Measurements from ENCODE around the gene ILDR1. TPM values are rescaled to one million over a fixed set of nuclear protein-coding genes. Genes with fewer than 3 reads are reported as not detected.

ILDR1 gene
- total and polyA plus RNA-seq, 4 donors, result 3.3 to 8.9 (median 4.2) TPM

DNA sequence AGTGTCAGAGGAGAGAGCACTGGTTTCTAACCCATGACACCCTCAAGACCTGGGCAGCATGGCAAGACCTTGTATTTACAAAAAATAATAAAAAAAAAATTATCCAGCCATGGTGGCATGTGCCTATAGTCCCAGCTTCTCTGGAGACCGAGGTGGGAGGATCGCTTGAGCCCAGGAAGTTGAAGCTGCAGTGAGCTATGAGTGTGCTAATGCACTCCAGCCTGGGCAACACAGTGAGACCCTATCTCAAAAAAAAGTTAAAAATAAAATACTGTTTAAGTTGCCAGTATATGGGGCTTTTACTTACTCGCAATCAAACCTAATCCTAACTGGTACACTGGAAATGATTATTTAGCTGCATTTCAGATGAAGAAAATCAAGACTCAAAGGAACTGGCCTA, 20.2 kb downstream of the ILDR1 start:
- Histone ChIP-seq H3K9ac (ENCODE audit: insufficient read depth in 1 of 2, low read length in 2 of 2) (no peak overlapping the region), H3K9me3 (ENCODE audit: control insufficient read depth in 4 of 4, insufficient read depth in 3 of 4, low read length in 3 of 4) (no peaks in the 10 kb centered on the region), H3K4me1 (ENCODE audit: control insufficient read depth in 5 of 5, insufficient read depth in 5 of 5, low read length in 5 of 5) (peaks cover 0 to 7% (median 0%) of the 10 kb centered on the region in 5 donors), H3K27me3 (ENCODE audit: control insufficient read depth in 3 of 3, insufficient read depth in 3 of 3, low read length in 2 of 3) (no peaks in the 10 kb centered on the region), H3K4me3 (no peak overlapping the region), H3K36me3 (ENCODE audit: control insufficient read depth in 4 of 4, insufficient read depth in 4 of 4, low read length in 4 of 4) (peaks cover 0 to 3% (median 0%) of the 10 kb centered on the region in 4 donors), H3K27ac (ENCODE audit: low read depth in 1 of 2, low read length in 1 of 2) (no peak overlapping the region)
- DNase-seq (no peak), ATAC-seq (ENCODE audit: insufficient read depth, low FRiP score) (no peak)
- 93 to 95% methylated on average over 3 of the region's 3 CpGs for WGBS, 2 donors
- TF ChIP-seq, protein P1, sequence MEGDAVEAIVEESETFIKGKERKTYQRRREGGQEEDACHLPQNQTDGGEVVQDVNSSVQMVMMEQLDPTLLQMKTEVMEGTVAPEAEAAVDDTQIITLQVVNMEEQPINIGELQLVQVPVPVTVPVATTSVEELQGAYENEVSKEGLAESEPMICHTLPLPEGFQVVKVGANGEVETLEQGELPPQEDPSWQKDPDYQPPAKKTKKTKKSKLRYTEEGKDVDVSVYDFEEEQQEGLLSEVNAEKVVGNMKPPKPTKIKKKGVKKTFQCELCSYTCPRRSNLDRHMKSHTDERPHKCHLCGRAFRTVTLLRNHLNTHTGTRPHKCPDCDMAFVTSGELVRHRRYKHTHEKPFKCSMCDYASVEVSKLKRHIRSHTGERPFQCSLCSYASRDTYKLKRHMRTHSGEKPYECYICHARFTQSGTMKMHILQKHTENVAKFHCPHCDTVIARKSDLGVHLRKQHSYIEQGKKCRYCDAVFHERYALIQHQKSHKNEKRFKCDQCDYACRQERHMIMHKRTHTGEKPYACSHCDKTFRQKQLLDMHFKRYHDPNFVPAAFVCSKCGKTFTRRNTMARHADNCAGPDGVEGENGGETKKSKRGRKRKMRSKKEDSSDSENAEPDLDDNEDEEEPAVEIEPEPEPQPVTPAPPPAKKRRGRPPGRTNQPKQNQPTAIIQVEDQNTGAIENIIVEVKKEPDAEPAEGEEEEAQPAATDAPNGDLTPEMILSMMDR (IDR thresholded peaks at IDR 0.05; ENCODE audit: control extremely low read depth, extremely low read depth), result no peak

DNA sequence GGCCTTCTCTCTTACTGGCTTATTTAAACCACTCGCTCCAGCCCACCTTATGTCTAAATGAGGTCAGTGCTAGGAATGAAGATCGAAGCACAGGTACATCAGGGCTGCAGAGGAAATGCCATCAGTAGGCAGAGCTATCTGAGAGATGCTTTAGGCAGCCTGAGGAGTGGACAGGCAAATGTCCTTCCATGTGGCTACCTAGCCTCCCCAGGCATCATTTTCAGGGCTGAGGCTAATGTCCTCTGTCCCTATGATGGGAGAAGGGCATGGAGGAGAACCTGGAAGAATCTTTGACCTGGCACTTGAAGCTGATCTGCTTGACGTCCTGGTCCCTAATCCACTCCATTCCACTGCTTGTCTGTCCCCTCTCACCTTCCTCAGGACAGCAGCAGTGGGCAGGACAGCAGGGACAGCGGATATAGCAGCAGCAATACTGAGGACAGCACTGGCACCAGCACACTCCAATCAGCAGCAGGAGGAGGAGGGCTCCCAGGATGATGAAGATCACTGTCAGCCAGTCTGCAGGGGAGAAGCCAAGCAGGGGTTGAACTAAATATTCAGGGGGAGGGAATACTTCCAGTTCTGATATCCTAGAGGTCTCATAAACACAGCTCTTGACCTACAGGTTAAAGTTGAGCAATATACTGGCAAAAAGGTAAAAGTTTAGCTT, 21.0 kb downstream of the ILDR1 start:
- H3K4me3 ChIP-seq, result no peak overlapping the region
- no peak overlapping the region for H3K9ac ChIP-seq (ENCODE audit: insufficient read depth in 1 of 2, low read length in 2 of 2)
- ATAC-seq (ENCODE audit: insufficient read depth, low FRiP score), result no peak
- H3K36me3 ChIP-seq (ENCODE audit: control insufficient read depth in 4 of 4, insufficient read depth in 4 of 4, low read length in 4 of 4), result peaks cover 0 to 3% (median 0%) of the 10 kb centered on the region in 4 donors
- H3K4me1 ChIP-seq (ENCODE audit: control insufficient read depth in 5 of 5, insufficient read depth in 5 of 5, low read length in 5 of 5), result peaks cover 0 to 7% (median 0%) of the 10 kb centered on the region in 5 donors
- no peaks in the 10 kb centered on the region for H3K9me3 ChIP-seq (ENCODE audit: control insufficient read depth in 4 of 4, insufficient read depth in 3 of 4, low read length in 3 of 4)
- TF ChIP-seq, protein P1 (IDR thresholded peaks at IDR 0.05; ENCODE audit: control extremely low read depth, extremely low read depth), result no peak
- DNase-seq, result no peak
- 80 to 89% methylated on average over 4 of the region's 4 CpGs for WGBS, 2 donors
- no peak overlapping the region for H3K27ac ChIP-seq (ENCODE audit: low read depth in 1 of 2, low read length in 1 of 2)
- no peaks in the 10 kb centered on the region for H3K27me3 ChIP-seq (ENCODE audit: control insufficient read depth in 3 of 3, insufficient read depth in 3 of 3, low read length in 2 of 3)

DNA sequence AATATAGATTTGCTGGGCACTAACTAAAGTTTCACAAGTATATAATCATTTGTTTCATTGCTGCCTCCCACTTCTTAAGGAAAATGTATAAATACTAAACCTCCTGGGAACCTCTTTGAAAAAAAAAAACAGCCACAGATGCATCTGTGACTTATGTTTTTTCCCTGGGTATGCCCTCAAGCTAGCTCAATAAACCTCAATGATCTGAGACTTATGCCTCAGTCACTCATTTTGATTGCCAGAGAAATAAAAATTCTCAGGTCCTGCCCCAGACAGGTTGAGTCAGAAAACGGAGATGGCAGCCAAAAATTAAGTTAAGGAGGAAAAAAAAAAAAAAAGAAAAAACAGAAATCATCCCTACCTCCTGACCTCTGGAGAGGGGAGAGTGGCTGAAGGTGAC, 22.1 kb downstream of the ILDR1 start:
- no peak for ATAC-seq (ENCODE audit: insufficient read depth, low FRiP score)
- 57 to 86% methylated on average over 1 of the region's 1 CpG for WGBS, 2 donors
- TF ChIP-seq, protein P1 (IDR thresholded peaks at IDR 0.05; ENCODE audit: control extremely low read depth, extremely low read depth), result no peak
- Histone ChIP-seq H3K27ac (ENCODE audit: low read depth in 1 of 2, low read length in 1 of 2) (no peak overlapping the region), H3K9ac (ENCODE audit: insufficient read depth in 1 of 2, low read length in 2 of 2) (no peak overlapping the region), H3K4me3 (no peak overlapping the region), H3K36me3 (ENCODE audit: control insufficient read depth in 4 of 4, insufficient read depth in 4 of 4, low read length in 4 of 4) (peaks cover 0 to 3% (median 0%) of the 10 kb centered on the region in 4 donors), H3K4me1 (ENCODE audit: control insufficient read depth in 5 of 5, insufficient read depth in 5 of 5, low read length in 5 of 5) (peaks cover 0 to 7% (median 0%) of the 10 kb centered on the region in 5 donors), H3K9me3 (ENCODE audit: control insufficient read depth in 4 of 4, insufficient read depth in 3 of 4, low read length in 3 of 4) (no peaks in the 10 kb centered on the region), H3K27me3 (ENCODE audit: control insufficient read depth in 3 of 3, insufficient read depth in 3 of 3, low read length in 2 of 3) (no peaks in the 10 kb centered on the region)
- DNase-seq, result no peak

Measured in lung (tissue), 12 donors.